Measurements from ENCODE around the gene SHC2. TPM values are rescaled to one million over a fixed set of nuclear protein-coding genes. Genes with fewer than 3 reads are reported as not detected.
"Not testable (repeated sequence)": the region's sequence is repeated elsewhere in the genome, so short reads cannot be mapped to it uniquely, and the experiment has no call there.

SHC2 gene
- total and polyA plus RNA-seq, 12 donors = 1.2 to 196 (median 41.1) TPM

DNA sequence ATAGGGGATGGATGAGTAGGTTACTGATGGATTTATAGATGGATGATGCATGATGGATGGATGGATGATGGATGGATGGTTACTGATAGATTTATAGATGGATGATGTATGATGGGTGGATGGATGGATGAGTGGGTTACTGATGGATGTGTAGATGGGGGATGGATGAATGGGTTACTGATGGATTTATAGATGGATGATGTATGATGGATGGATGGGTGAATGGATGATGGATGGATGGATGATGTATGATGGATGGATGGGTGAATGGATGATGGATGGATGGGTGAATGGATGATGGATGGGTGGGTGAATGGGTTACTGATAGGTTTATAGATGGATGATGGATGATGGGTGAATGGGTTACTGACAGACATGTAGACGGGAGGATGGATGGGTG, 45.5 kb downstream of the SHC2 start:
- no peaks in the 10 kb centered on the region for H3K36me3 ChIP-seq (replicated peaks in 1 of 2)
- H3K9me3 ChIP-seq (replicated peaks in 1 of 3) = no peaks in the 10 kb centered on the region
- H3K4me1 ChIP-seq (replicated peaks in 1 of 2) = no peaks in the 10 kb centered on the region
- no peak overlapping the region for H3K27ac ChIP-seq
- DNase-seq = peak in 1 of 7 donors; percentile 7
- H3K4me3 ChIP-seq = no peak overlapping the region
- whole genome bisulfite sequencing, 4 donors = 93 to 100% (median 97%) methylated on average over 1 of the region's 1 CpG
- TF ChIP-seq, protein P1, sequence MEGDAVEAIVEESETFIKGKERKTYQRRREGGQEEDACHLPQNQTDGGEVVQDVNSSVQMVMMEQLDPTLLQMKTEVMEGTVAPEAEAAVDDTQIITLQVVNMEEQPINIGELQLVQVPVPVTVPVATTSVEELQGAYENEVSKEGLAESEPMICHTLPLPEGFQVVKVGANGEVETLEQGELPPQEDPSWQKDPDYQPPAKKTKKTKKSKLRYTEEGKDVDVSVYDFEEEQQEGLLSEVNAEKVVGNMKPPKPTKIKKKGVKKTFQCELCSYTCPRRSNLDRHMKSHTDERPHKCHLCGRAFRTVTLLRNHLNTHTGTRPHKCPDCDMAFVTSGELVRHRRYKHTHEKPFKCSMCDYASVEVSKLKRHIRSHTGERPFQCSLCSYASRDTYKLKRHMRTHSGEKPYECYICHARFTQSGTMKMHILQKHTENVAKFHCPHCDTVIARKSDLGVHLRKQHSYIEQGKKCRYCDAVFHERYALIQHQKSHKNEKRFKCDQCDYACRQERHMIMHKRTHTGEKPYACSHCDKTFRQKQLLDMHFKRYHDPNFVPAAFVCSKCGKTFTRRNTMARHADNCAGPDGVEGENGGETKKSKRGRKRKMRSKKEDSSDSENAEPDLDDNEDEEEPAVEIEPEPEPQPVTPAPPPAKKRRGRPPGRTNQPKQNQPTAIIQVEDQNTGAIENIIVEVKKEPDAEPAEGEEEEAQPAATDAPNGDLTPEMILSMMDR (IDR thresholded peaks at IDR 0.05) = no peak
- TF ChIP-seq POLR2A (IDR thresholded peaks at IDR 0.05) = no peak
- H3K27me3 ChIP-seq = peaks cover 11% of the 10 kb centered on the region
- intact Hi-C loops (cut with DNase I) = no loop called here

DNA sequence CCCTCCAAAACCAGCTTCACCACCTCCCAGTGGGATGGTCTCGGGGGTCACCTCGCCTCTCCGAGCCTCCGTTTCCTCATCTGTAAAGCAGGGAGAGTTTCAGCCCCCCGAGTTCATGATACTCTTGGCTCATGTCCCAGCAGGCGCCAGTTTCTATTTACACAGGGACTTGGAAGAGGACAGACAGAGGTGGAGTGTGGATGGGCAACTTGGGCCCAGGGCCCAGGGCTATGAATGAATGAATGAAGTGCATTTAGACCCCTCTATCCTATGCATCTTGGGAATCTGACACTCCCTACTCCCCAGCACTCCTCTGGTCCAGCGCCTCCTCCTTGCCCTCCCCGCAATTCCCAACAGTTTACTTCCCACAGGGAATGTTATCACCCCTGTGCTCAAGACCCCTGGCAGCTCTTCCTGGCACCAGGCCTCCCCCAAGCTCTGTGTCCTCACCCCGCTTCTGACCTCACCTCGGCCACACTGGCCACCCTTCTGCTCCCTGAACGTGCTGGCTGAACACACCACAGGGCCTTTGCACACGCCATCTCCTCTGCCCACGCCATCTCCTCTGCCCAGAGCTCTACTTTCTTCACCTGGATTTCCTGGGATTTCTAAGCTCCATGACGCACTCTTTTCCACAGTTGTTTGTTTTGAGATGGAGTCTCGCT, 46.9 kb downstream of the SHC2 start:
- intact Hi-C loops (cut with DNase I) = no loop called here
- Histone ChIP-seq H3K9me3 (replicated peaks in 1 of 3) (no peaks in the 10 kb centered on the region), H3K27me3 (peaks cover 20% of the 10 kb centered on the region), H3K4me3 (no peak overlapping the region), H3K4me1 (replicated peaks in 1 of 2) (peaks cover 6 to 8% of the 10 kb centered on the region in 2 donors), H3K27ac (no peak overlapping the region), H3K36me3 (replicated peaks in 1 of 2) (no peaks in the 10 kb centered on the region)
- TF ChIP-seq POLR2A (IDR thresholded peaks at IDR 0.05) = no peak
- WGBS, 4 donors = 68 to 83% (median 71%) methylated on average over 11 to 15 of the region's 15 CpGs
- peak in 1 of 7 donors; percentile 11 for DNase-seq

DNA sequence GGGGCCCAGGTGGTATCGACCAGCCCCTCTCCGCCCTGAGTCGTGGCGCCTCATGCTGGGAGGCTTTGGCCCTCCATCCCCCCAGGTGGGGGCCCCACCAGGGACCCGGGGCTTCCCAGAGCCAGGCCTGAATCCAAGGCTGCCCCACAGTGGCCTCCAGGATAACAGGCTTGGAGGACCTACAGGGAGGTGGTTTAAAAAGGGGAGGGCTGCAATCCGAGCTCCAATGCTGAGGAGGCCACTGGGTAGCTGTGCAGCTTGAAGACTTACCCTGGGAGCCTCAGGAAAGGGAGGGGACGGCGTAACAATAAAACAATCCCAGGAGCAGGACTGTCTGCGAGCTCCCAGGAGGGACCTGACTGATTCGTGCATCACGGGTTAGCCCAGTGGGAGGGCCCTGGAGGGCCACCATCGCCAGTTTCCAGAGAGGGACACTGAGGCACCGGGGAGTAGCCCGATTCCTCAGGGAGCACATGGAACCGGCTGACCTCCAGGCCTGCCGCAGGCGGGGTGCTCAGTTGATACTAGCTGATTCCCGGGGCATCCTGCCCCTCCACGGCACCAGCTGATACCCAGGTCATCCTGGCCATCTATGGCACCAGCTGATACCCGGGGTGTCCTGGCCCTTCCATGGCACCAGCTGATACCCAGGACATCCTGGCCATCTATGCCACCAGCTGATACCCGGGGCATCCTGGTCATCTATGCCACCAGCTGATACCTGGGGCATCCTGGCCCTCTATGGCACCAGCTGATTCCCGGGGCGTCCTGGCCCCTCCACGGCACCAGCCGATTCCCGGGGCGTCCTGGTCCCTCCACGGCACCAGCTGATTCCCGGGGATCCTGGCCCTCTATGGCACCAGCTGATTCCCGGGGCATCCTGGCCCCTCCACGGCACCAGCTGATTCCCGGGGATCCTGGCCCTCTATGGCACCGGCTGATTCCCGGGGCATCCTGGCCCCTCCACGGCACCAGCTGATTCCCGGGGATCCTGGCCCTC, 48.2 kb downstream of the SHC2 start:
- Histone ChIP-seq H3K4me1 (replicated peaks in 1 of 2) (peaks cover 9 to 15% of the 10 kb centered on the region in 2 donors), H3K4me3 (no peak overlapping the region), H3K36me3 (replicated peaks in 1 of 2) (no peaks in the 10 kb centered on the region), H3K9me3 (replicated peaks in 1 of 3) (no peaks in the 10 kb centered on the region), H3K27me3 (peaks cover 32% of the 10 kb centered on the region), H3K27ac (no peak overlapping the region)
- intact Hi-C loops (cut with DNase I) = no loop called here
- no peak for TF ChIP-seq POLR2A (IDR thresholded peaks at IDR 0.05)
- TF ChIP-seq, protein P1 (IDR thresholded peaks at IDR 0.05) = no peak
- 46 to 61% (median 54%) methylated on average over 16 to 35 of the region's 36 CpGs for WGBS, 4 donors
- peak in 1 of 7 donors; percentile 10 for DNase-seq

DNA sequence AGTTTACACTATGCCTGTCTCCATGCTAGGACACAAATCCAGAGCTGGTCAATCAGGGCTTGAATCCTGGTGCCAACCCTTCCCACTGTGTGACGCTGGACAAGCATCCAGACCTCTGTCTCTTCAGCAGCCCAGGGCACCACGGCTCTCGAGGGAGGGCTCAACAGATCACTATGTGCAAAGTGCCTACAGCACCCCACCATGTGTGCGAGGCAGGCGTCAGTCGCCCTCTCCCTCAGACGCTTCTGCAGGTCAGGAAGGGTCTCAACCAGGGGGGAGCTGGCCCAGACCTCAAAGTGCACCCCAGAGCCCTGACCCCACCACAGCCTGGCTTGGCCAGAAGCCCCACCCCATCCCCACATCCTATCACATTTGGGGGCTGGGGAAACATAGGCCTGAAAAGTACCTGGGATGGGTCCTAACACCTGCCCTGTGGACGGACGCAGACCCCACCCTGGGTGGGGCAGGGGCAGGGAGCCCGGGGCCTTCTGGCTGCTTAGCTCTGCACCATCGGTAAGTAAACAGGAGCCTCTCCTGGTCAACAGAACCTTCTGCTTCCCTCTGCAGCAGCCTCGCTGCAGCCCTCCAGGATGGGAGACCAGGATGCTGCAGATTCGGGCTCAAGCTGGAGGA, 49.0 kb downstream of the SHC2 start:
- WGBS, 4 donors = 48 to 94% (median 60%) methylated on average over 3 to 13 of the region's 13 CpGs

DNA sequence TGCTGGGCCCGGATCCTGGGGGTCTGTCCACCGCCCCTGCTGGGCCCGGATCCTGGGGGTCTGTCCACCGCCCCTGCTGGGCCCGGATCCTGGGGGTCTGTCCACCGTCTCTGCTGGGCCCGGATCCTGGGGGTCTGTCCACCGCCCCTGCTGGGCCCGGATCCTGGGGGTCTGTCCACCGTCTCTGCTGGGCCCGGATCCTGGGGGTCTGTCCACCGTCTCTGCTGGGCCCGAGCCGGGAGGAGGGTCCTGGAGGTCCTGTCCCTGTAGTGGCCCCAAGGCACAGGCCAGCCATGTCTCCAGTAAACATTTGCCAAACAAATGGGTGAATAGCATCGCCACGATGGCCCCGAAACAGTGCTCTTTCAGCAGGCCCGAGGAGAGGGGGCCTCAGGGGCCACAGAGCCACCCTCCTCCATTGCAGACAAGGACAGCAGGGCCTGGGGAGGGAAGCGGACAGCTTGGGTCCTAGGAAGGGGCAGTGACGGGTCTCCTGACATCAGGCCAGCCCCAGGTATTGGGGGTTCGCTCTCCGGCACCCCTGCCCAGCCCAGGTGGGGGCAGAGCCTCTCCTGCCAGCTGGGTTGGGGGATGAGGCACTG, 49.6 kb downstream of the SHC2 start:
- H3K36me3 ChIP-seq (replicated peaks in 1 of 2); H3K4me3 ChIP-seq; H3K27ac ChIP-seq; intact Hi-C loops (cut with DNase I); H3K9me3 ChIP-seq (replicated peaks in 1 of 3); DNase-seq: not testable (repeated sequence)
- peaks cover 39% of the 10 kb centered on the region for H3K27me3 ChIP-seq
- WGBS, 4 donors = 88 to 91% (median 88%) methylated on average over 3 to 22 of the region's 22 CpGs; no CpG with 5 or more reads in 1 of the 4 donors
- H3K4me1 ChIP-seq (replicated peaks in 1 of 2) = peaks cover 9 to 15% of the 10 kb centered on the region in 2 donors

More for the DNA sequence above, 49.0 kb downstream of the SHC2 start:
- no peak overlapping the region for H3K4me3 ChIP-seq
- peaks cover 9 to 15% of the 10 kb centered on the region in 2 donors for H3K4me1 ChIP-seq (replicated peaks in 1 of 2)
- peaks cover 37% of the 10 kb centered on the region for H3K27me3 ChIP-seq
- H3K9me3 ChIP-seq (replicated peaks in 1 of 3) = no peaks in the 10 kb centered on the region
- no peaks in the 10 kb centered on the region for H3K36me3 ChIP-seq (replicated peaks in 1 of 2)
- DNase-seq = no peak
- no peak for TF ChIP-seq POLR2A (IDR thresholded peaks at IDR 0.05)
- TF ChIP-seq, protein P1 (IDR thresholded peaks at IDR 0.05) = no peak
- intact Hi-C loops (cut with DNase I) = no loop called here
- no peak overlapping the region for H3K27ac ChIP-seq

Measured in adrenal gland (tissue), 12 donors.